SK-N-MC (cell line): ENCODE data around the gene AK5.

Source experiments
- EZH2 ChIP-seq: fragments of 200-600 bp; sonication (generic); IDR thresholded peaks from one replicate; pipeline ENCODE4 v1.6.1; 2017; ENCODE audit warnings: antibody characterized with exemption
- POLR2AphosphoS5 ChIP-seq: IDR thresholded peaks from 2 replicates; pipeline ENCODE4 v1.6.1; 2012; ENCODE audit warnings: mild to moderate bottlenecking, low read depth, low read length, borderline replicate concordance

GRCh38 chr1:77375541-77375940, 93.7 kb downstream of the AK5 start:
- TF ChIP-seq EZH2 (no peak), POLR2AphosphoS5 (no peak)
